HepG2 (cell line): ENCODE data around the gene PGA5. TPM values are rescaled to one million over a fixed set of nuclear protein-coding genes. Genes with fewer than 3 reads are reported as not detected.

Experiments
- ATRX ChIP-seq: sonication (generic); formaldehyde crosslinking; IDR thresholded peaks from 2 replicates; pipeline ENCODE4 v1.4.0; 2020; ENCODE audit warnings: missing genetic modification reagents, borderline replicate concordance
- polyA plus RNA-seq, 8 experiments: library from polyadenylated mRNA; depleted of rRNA in 3 of 8; stranded (reverse) in 7 of 8; unstranded in 1 of 8; fragments of >200 nt; fragmentation: Illumina TruSeq in 4 of 8; extraction: Trizol in 4 of 8; gene quantifications; 2 replicates each; pipeline versions ENCODE4 v1.2.1 to v1.2.3, GENCODE V29; 2011 to 2016; ENCODE audit warnings: low read depth in 4 of 8, missing spikeins in 1 of 8, mixed read lengths in 1 of 8; ENCODE audit not compliant: insufficient read depth in 1 of 8
- total RNA-seq, 5 experiments: library from RNA; depleted of rRNA; stranded (reverse); fragments of >200 nt; fragmentation: Illumina TruSeq; extraction: Trizol; gene quantifications; 2 replicates each; pipeline ENCODE4 v1.2.3, GENCODE V29; 2016; ENCODE audit warnings: low read depth in 1 of 5
- TF ChIP-seq, protein P1 (sequence below): sonication (generic); IDR thresholded peaks from 2 replicates; pipeline ENCODE4 v1.6.1; 2016; ENCODE audit warnings: low read depth, borderline replicate concordance
- TF ChIP-seq, protein P2 (sequence below): IDR thresholded peaks from 2 replicates; pipeline ENCODE4 v1.6.1; 2016; ENCODE audit warnings: missing compliant biosample characterization, missing genetic modification reagents, borderline replicate concordance

The PGA5 gene
- total and polyA plus RNA-seq, 2 of the 13 experiments (the other 11 are each of a cell fraction or from before 2014, with no cell fraction given), result not detected

- TF ChIP-seq, protein P1, sequence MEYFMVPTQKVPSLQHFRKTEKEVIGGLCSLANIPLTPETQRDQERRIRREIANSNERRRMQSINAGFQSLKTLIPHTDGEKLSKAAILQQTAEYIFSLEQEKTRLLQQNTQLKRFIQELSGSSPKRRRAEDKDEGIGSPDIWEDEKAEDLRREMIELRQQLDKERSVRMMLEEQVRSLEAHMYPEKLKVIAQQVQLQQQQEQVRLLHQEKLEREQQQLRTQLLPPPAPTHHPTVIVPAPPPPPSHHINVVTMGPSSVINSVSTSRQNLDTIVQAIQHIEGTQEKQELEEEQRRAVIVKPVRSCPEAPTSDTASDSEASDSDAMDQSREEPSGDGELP, result peak; percentile 94
- no peak for TF ChIP-seq ATRX (CRISPR knock-in tag)
- TF ChIP-seq, protein P2, sequence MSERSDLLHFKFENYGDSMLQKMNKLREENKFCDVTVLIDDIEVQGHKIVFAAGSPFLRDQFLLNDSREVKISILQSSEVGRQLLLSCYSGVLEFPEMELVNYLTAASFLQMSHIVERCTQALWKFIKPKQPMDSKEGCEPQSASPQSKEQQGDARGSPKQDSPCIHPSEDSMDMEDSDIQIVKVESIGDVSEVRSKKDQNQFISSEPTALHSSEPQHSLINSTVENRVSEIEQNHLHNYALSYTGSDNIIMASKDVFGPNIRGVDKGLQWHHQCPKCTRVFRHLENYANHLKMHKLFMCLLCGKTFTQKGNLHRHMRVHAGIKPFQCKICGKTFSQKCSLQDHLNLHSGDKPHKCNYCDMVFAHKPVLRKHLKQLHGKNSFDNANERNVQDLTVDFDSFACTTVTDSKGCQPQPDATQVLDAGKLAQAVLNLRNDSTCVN, result peak; percentile 20; the same call in 1 of the 2 replicates
Measured at GRCh38 chr11:61298663-61299244, 57.8 kb downstream of the PGA5 start (continued).

Other genes with a start within 250 kb of the PGA5 start
- not detected in 2 replicates for gene CD5, start 138.7 kb upstream of the PGA5 start, total RNA-seq (2016; rRNA removed; fragmentation: Illumina TruSeq; extraction: Trizol)
- not detected in 2 replicates for gene CD5, start 138.7 kb upstream of the PGA5 start, polyA plus RNA-seq (2011; rRNA removed)
- gene VPS37C, start 79.7 kb upstream of the PGA5 start, total RNA-seq (2016; rRNA removed; fragmentation: Illumina TruSeq; extraction: Trizol), result 8.0 and 8.8 TPM in 2 replicates
- 7.5 and 8.8 TPM in 2 replicates for gene VPS37C, start 79.7 kb upstream of the PGA5 start, polyA plus RNA-seq (2011; rRNA removed)
- gene PGA3, start 37.7 kb upstream of the PGA5 start, total RNA-seq (2016; rRNA removed; fragmentation: Illumina TruSeq; extraction: Trizol), result not detected in 2 replicates
- gene PGA3, start 37.7 kb upstream of the PGA5 start, polyA plus RNA-seq (2011; rRNA removed), result not detected in 2 replicates
- not detected in 2 replicates for gene PGA4, start 18.8 kb upstream of the PGA5 start, total RNA-seq (2016; rRNA removed; fragmentation: Illumina TruSeq; extraction: Trizol)
- not detected in 2 replicates for gene PGA4, start 18.8 kb upstream of the PGA5 start, polyA plus RNA-seq (2011; rRNA removed)
- 10.4 and 27.6 TPM in 2 replicates for gene VWCE, start 54.1 kb downstream of the PGA5 start, total RNA-seq (2016; rRNA removed; fragmentation: Illumina TruSeq; extraction: Trizol)
- gene VWCE, start 54.1 kb downstream of the PGA5 start, polyA plus RNA-seq (2011; rRNA removed), result 58.3 and 59.7 TPM in 2 replicates
- 266 and 292 TPM in 2 replicates for gene DDB1, start 91.9 kb downstream of the PGA5 start, total RNA-seq (2016; rRNA removed; fragmentation: Illumina TruSeq; extraction: Trizol)
- 175 and 217 TPM in 2 replicates for gene DDB1, start 91.9 kb downstream of the PGA5 start, polyA plus RNA-seq (2011; rRNA removed)
- gene TKFC, start 92.1 kb downstream of the PGA5 start, total RNA-seq (2016; rRNA removed; fragmentation: Illumina TruSeq; extraction: Trizol), result 173 and 197 TPM in 2 replicates
- gene TKFC, start 92.1 kb downstream of the PGA5 start, polyA plus RNA-seq (2011; rRNA removed), result 147 and 237 TPM in 2 replicates
- gene CYB561A3, start 120.7 kb downstream of the PGA5 start, total RNA-seq (2016; rRNA removed; fragmentation: Illumina TruSeq; extraction: Trizol), result 11.5 and 14.9 TPM in 2 replicates
- gene CYB561A3, start 120.7 kb downstream of the PGA5 start, polyA plus RNA-seq (2011; rRNA removed), result 11.4 and 14.7 TPM in 2 replicates
- 29.7 and 43.5 TPM in 2 replicates for gene TMEM138, start 121.2 kb downstream of the PGA5 start, total RNA-seq (2016; rRNA removed; fragmentation: Illumina TruSeq; extraction: Trizol)
- gene TMEM138, start 121.2 kb downstream of the PGA5 start, polyA plus RNA-seq (2011; rRNA removed), result 51.0 and 61.0 TPM in 2 replicates
- 25.2 and 25.4 TPM in 2 replicates for gene TMEM216, start 151.4 kb downstream of the PGA5 start, total RNA-seq (2016; rRNA removed; fragmentation: Illumina TruSeq; extraction: Trizol)
- gene TMEM216, start 151.4 kb downstream of the PGA5 start, polyA plus RNA-seq (2011; rRNA removed), result 53.7 and 60.1 TPM in 2 replicates
- gene CPSF7, start 188.8 kb downstream of the PGA5 start, total RNA-seq (2016; rRNA removed; fragmentation: Illumina TruSeq; extraction: Trizol), result 29.4 and 34.1 TPM in 2 replicates
- 36.8 and 40.6 TPM in 2 replicates for gene CPSF7, start 188.8 kb downstream of the PGA5 start, polyA plus RNA-seq (2011; rRNA removed)
- gene SDHAF2, start 188.9 kb downstream of the PGA5 start, total RNA-seq (2016; rRNA removed; fragmentation: Illumina TruSeq; extraction: Trizol), result 44.2 and 53.3 TPM in 2 replicates
- 70.4 and 70.5 TPM in 2 replicates for gene SDHAF2, start 188.9 kb downstream of the PGA5 start, polyA plus RNA-seq (2011; rRNA removed)